ENCODE data around the gene ARHGEF17.

Gene ARHGEF17

DNA sequence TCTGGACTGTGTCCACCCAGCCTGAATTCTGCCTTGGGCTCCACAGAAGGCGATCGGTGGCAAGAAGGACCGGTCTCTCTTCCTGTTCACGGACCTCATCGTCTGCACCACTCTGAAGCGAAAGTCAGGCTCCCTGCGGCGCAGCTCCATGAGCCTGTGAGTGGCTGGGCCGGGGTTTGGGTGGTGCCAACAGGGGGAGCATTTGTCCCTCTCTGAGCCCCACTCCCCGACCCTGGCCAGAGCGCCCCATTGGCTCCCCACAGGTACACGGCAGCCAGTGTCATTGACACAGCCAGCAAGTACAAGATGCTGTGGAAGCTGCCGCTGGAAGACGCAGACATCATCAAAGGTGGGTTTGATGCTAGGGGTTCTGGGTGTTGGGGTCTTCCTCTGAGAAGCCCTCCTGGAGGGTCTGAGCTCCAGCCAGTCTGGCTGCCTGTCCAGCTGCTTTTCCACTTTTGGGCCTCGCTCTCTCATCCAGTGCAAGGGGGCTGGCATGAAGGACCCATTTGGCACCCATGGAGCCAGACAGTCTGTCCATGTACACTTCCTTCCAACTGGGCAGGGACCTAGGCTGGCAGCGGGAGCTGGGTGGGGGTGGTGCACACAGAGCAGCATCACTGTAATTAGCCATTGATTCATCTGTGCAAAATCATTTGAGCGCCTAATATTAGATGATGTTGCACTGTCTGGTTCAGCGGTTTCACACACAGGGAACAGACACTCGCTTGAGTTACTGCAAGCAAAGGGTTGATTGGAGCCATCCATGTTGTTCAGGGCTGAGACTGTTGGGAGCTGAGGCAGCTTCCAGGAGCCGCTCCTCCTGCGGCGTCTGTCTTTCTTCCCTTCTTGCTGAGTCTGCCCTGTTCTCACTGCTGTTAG is 49.1 kb downstream of the ARHGEF17 start:
- DNase-seq (ENCODE audit: low read depth in 3 of 3) = no peak

DNA sequence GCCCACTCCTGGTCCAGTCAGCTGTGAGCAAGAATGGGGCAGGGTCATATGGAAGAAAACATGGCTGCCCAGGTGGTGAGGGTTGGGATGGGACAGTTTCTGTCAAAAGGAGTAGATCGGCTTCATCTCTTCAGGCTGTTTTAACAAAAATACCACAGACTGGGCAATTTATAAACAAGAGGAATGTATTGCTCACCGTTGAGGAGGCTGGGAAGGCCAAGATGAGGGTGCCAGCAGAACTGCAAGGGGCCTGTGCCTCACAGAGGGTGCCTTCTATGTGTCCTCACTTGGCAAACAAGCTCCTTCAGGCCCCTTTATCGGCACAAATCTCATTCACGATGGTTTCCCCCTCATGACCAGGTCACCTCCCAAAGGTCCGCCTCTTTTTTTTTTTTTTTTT is 50.0 kb downstream of the ARHGEF17 start:
- DNase-seq (ENCODE audit: low read depth in 3 of 3) = no peak

GRCh38 chr11:73359341-73359740 is 51.3 kb downstream of the ARHGEF17 start:
- DNase-seq (ENCODE audit: low read depth in 3 of 3) = no peak

DNA sequence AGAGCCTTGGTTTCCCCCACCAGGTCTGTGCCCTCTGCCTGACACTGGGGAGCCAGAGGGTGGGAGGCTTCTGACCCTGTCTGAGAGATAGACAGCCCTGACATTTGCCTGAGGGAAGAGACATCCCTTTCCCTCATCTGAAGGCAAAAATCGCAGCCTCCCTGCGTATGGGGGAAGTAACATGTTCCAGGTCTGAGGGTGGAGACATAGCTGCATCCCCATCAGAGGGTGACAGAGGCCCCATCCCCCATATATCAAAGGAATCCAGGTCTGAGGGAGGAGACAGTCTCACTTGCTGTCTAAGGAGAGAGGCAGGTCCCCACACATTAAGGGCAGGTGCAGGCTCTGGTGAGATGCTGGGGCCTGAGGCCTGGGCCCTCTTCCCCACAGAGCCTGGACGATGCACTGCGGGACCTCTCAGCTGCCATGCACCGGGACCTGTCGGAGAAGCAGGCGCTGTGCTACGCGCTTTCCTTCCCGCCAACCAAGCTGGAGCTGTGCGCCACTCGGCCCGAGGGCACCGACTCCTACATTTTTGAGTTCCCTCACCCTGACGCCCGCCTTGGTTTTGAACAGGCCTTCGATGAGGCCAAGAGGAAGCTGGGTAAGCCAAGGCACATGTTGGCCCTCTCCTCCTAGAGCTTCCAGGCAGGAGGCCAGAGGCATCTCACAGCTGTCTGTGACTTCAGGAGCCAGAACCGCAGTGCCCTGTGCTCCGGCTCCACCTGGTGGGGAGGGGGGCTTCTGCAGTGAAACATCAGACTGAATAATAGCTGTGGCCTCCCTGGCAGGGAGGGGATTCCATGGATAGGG is 52.1 kb downstream of the ARHGEF17 start:
- DNase-seq (ENCODE audit: low read depth in 3 of 3) = peak in 2 of 3 experiments; percentile 21 to 28

GRCh38 chr11:73360743-73361369 is 52.8 kb downstream of the ARHGEF17 start:
- DNase-seq (ENCODE audit: low read depth in 3 of 3) = no peak

- DNase-seq (ENCODE audit: low read depth in 3 of 3) = no peak
These were observed 54.1 kb downstream of the ARHGEF17 start for GRCh38 chr11:73361953-73362776.

GRCh38 chr11:73363147-73363546 is 55.1 kb downstream of the ARHGEF17 start:
- no peak for DNase-seq (ENCODE audit: low read depth in 3 of 3)

DNA sequence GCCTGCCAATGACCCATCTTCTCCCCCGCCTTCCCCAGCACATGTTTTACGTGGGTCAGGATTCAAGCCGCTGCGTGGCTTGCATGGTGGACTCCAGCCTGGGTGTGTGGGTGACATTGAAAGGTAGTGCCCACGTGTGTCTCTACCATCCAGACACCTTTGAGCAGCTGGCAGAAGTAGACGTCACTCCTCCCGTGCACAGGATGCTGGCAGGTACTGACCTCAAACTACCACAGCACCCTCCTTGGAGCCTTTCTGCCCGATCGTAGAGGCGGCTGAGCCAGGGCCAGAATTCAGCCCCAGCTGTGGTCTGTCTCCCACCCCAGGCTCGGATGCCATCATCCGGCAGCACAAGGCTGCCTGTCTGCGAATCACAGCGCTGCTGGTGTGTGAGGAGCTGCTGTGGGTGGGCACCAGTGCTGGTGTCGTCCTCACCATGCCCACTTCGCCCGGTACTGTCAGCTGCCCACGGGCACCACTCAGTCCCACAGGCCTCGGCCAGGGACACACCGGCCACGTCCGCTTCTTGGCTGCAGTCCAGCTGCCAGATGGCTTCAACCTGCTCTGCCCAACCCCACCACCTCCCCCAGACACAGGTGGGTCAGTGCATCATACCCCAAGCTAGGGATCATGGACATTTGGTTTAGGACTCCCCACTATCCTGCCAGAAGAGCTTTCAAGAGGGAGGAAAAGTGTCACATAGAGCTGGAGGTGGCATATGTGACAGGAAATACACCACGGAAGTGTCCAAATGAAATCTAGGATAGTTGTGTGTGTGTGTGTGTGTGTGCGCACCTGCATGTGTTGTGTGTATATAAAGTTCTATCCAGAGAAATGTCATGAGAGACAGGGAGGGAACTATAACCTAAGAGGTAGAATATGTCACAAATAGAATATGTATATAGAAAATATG is 57.5 kb downstream of the ARHGEF17 start:
- DNase-seq (ENCODE audit: low read depth in 3 of 3) = no peak

- DNase-seq (ENCODE audit: low read depth in 3 of 3) = no peak
These were observed 58.2 kb downstream of the ARHGEF17 start for GRCh38 chr11:73366265-73366610.

DNA sequence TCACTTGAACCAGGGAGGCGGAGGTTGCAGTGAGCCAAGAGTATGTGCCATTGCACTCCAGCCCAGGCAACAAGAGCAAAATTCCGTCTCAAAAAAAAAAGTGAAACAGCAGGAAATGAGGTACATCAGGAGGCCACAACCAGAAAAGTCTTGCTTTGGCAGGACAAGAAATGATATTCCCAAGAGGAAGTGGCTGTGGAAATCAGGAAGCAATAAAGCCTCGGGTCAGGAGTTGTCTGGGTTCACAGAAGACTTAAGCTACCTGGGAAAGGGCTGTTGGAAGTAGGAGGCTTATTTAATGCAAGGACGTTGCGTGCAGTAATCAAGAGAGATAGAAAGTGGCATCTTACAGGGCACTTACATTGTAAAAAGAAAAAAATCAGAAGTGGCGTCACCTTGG is 58.9 kb downstream of the ARHGEF17 start:
- DNase-seq (ENCODE audit: low read depth in 3 of 3) = no peak

DNA sequence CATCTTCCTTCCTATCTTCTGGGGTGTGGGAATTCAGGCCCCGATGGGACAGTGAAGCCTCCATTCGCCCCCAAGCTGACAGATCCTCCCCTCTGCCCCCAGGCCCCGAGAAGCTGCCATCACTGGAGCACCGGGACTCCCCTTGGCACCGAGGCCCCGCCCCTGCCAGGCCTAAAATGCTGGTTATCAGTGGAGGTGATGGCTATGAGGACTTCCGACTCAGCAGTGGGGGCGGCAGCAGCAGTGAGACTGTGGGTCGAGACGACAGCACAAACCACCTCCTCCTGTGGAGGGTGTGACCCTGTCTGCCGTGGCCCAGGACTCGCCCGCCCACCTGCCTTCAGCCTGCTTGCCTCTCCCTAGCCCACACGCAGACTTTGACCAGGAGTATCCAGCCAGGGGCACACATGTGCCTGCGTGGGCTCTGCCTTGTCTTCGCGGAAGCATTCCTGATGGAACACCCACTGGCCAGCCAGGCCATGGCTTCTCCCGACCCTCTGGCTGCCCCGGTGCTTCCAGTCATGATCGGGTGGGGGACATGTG is 59.5 kb downstream of the ARHGEF17 start:
- DNase-seq (ENCODE audit: low read depth in 3 of 3) = no peak

DNA sequence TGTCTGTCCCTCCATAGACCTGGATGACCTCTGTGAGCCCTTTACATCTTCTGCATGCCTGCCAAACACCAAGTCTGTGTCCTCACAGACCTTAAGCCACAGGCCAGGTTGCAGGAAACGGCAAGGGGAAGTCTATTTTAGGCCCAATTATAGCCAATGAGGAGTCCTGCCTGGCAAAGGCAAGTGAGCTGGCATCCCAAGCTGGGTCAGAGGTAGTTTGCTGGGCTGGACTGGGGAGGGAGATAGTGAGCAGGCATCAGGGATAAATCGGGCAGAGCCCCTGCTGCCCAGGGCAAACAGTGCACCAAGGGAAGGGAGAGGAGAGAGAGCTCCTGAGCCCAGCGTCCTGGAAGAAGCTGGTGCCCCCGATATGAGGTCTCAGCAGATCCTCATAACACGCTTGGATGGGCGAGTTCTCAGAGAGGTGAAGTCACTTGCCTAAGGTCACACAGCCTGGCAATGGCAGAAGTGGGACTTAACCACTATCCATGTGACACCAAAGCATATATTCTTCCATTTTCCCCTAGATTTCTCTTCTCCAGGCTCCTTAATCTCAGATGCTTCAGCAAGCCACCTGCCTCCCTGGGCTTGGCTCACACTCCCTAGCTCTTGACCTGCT is 64.4 kb downstream of the ARHGEF17 start:
- DNase-seq (ENCODE audit: low read depth in 3 of 3) = no peak

- no peak for DNase-seq (ENCODE audit: low read depth in 3 of 3)
These were observed 66.1 kb downstream of the ARHGEF17 start for GRCh38 chr11:73374151-73374550.

DNA sequence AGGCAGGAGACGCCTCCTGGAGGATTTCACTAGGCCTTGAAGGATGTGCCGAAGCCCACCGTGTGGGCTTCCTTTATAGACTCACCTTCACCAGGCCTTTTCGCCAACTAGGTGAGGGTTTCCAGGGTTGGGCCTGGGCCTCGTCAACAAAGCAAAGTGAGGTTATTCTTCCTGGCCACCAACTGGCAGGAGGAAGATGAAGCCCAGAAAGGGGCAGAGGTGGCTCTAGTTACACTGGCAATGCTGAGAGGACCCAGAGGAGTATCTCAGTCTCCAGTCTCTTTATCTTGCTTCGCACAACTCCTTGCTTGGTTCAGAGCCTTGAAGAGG is 67.7 kb downstream of the ARHGEF17 start:
- no peak for DNase-seq (ENCODE audit: low read depth in 3 of 3)

DNA sequence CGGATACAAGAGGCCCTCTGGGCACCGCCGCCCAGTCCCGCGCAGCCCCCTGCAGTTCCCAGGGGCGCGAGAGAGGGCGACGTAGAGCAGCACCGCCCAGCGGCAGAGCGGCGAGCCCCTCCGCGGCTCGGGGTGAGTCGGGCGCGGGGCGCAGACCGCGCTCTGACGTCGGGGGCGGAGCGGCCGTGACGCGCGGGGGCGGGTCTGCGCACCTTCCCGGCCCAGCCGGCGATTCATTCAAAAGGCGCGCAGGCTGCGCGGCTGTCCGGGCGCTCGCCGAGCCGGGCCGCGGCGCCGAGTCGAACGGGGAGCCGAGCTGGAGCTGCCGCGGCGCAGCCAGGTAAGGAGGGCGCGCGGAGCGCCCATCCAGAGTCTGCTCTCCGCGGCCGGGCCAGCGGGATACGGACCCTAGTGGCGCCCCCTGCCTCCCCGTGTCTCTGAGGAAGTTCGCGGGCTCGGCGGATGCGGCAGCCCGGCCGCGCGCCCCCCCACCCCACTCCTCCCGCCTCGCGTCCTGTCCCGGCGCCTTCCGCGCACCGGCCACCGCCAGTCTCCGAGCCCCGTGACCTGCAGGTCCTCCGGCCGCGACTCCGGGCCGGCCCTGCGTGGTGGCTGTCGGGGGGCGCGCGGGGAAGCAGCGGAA is 68.2 kb downstream of the ARHGEF17 start, which contains the start of gene RELT:
RELT (plus strand) TSS at position 240 of the 643 bp plus-strand sequence. CDS start 12,738 bp downstream, outside the sequence.
- DNase-seq (ENCODE audit: low read depth in 3 of 3) = peak; percentile 81 to 91 (median 86)

GRCh38 chr11:73376803-73377629 is 68.9 kb downstream of the ARHGEF17 start:
- peak; percentile 20 to 61 (median 22) for DNase-seq (ENCODE audit: low read depth in 3 of 3)

DNA sequence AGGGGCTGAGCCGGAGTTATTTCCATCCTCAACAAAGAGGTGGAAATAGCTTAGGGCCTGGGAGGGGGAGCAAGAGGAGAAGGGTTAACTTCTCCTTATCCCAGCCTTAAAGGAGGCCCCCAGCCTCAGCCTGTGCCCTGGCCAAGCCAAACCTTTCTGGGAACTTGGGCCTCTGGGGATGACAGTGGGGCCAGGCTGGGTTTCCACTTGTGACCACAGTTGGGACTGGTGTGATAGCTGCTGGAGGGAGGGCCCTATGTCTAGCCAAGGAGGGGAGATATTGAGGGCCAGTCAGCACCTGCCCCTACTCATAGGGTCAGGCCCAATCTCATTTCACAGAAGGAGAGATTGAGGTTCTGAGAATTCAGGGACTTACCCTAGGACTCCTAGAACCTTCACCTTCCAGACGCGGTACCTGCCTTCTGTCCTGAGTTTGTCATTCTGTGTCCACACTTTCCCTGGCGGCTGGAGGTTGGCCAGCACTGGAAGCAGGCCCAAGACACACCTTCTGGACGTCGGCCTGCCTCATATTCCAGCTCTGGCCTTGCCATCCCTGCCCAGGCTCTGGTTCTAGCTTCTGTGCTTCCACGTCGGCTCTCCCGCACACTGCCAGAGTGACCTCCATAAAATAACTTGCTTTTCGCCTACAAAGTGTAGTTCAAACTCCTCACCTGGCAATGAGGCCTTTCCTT is 71.3 kb downstream of the ARHGEF17 start:
- DNase-seq (ENCODE audit: low read depth in 3 of 3) = no peak

- no peak for DNase-seq (ENCODE audit: low read depth in 3 of 3)
These were observed 72.3 kb downstream of the ARHGEF17 start for GRCh38 chr11:73380331-73380730.

All from stimulated activated CD4-positive, alpha-beta T cell treated with anti-CD3 and anti-CD28 coated beads, TNF-alpha, amount 100 ng/mL, for 24 hours (primary cell).